H9 (cell line): Measurements from ENCODE around the gene MMP10. TPM values are rescaled to one million over a fixed set of nuclear protein-coding genes. Genes with fewer than 3 reads are reported as not detected.

ENCODE experiments used
- DNase-seq: peaks from one replicate; pipeline ENCODE4 v3.0.0-alpha.2; 2017
- H2AFZ ChIP-seq: one replicate; pipeline ENCODE4 v1.6.1; 2013; ENCODE audit warnings: mild to moderate bottlenecking, low read length, control low read depth, moderate library complexity
- H2AK5ac ChIP-seq: 2 replicates; pipeline ENCODE4 v1.6.1; 2013; ENCODE audit warnings: low read length, control low read depth, mixed read lengths; ENCODE audit not compliant: insufficient read length
- H2BK120ac ChIP-seq: one replicate; pipeline ENCODE4 v1.6.1; 2013; ENCODE audit warnings: low read depth, mild to moderate bottlenecking, low read length, control low read depth, inconsistent platforms; ENCODE audit not compliant: poor library complexity, severe bottlenecking
- H2BK12ac ChIP-seq: 2 replicates; pipeline ENCODE4 v1.6.1; 2013; ENCODE audit warnings: low read length, control low read depth, mixed read lengths, low read depth; ENCODE audit not compliant: insufficient read length
- H2BK15ac ChIP-seq: 2 replicates; pipeline ENCODE4 v1.6.1; 2013; ENCODE audit warnings: low read depth, low read length, control low read depth
- H2BK20ac ChIP-seq: one replicate; pipeline ENCODE4 v1.6.1; 2013; ENCODE audit warnings: low read depth, mild to moderate bottlenecking, low read length, control low read depth, inconsistent platforms; ENCODE audit not compliant: poor library complexity, severe bottlenecking
- H2BK5ac ChIP-seq: 2 replicates; pipeline ENCODE4 v1.6.1; 2013; ENCODE audit warnings: low read length, control low read depth, mixed read lengths; ENCODE audit not compliant: insufficient read length
- H3K14ac ChIP-seq: 2 replicates; pipeline ENCODE4 v1.6.1; 2013; ENCODE audit warnings: low read length, control low read depth; ENCODE audit not compliant: insufficient read depth
- H3K18ac ChIP-seq: 2 replicates; pipeline ENCODE4 v1.6.1; 2013; ENCODE audit warnings: low read depth, mild to moderate bottlenecking, mixed read lengths, low read length, control low read depth; ENCODE audit not compliant: insufficient read length
- H3K23ac ChIP-seq: 2 replicates; pipeline ENCODE4 v1.6.1; 2013; ENCODE audit warnings: low read length, control low read depth, mixed read lengths, low read depth; ENCODE audit not compliant: insufficient read length
- H3K23me2 ChIP-seq: 2 replicates; pipeline ENCODE4 v1.6.1; 2013; ENCODE audit warnings: low read depth, mild to moderate bottlenecking, mixed read lengths, low read length, control low read depth; ENCODE audit not compliant: insufficient read length, poor library complexity, severe bottlenecking
- H3K27ac ChIP-seq: 2 replicates; pipeline ENCODE4 v1.5.1; 2013; ENCODE audit warnings: low read length, control low read depth, mixed read lengths, low read depth; ENCODE audit not compliant: insufficient read length
- H3K27me3 ChIP-seq: 2 replicates; pipeline ENCODE4 v1.6.1; 2013; ENCODE audit warnings: low read length, control low read depth, inconsistent platforms; ENCODE audit not compliant: insufficient read depth
- H3K4ac ChIP-seq: 2 replicates; pipeline ENCODE4 v1.6.1; 2013; ENCODE audit warnings: low read depth, mild to moderate bottlenecking, control low read depth, inconsistent platforms, low read length, moderate library complexity
- H3K4me1 ChIP-seq: 2 replicates; pipeline ENCODE4 v1.6.1; 2013; ENCODE audit warnings: low read length, control low read depth, inconsistent platforms; ENCODE audit not compliant: insufficient read depth
- H3K4me2 ChIP-seq: 2 replicates; pipeline ENCODE4 v1.6.1; 2013; ENCODE audit warnings: low read length, control low read depth, mixed read lengths; ENCODE audit not compliant: insufficient read length, insufficient read depth
- H3K56ac ChIP-seq: 2 replicates; pipeline ENCODE4 v1.6.1; 2013; ENCODE audit warnings: low read depth, mild to moderate bottlenecking, mixed read lengths, low read length, control low read depth; ENCODE audit not compliant: insufficient read length
- H3K79me1 ChIP-seq: 2 replicates; pipeline ENCODE4 v1.6.1; 2013; ENCODE audit warnings: low read depth, mild to moderate bottlenecking, moderate library complexity, low read length, control low read depth, inconsistent platforms; ENCODE audit not compliant: insufficient read depth, poor library complexity, severe bottlenecking
- H3K79me2 ChIP-seq: 2 replicates; pipeline ENCODE4 v1.6.1; 2013; ENCODE audit warnings: low read length, control low read depth, inconsistent platforms; ENCODE audit not compliant: insufficient read depth
- H3K9ac ChIP-seq: 2 replicates; pipeline ENCODE4 v1.6.1; 2013; ENCODE audit warnings: low read length, control low read depth, mixed read lengths; ENCODE audit not compliant: insufficient read length; ENCODE audit errors: extremely low read depth
- H3K9me3 ChIP-seq: one replicate; pipeline ENCODE4 v1.6.1; 2013; ENCODE audit warnings: low read depth, low read length, inconsistent platforms; ENCODE audit not compliant: control insufficient read depth
- H3T11ph ChIP-seq: one replicate; pipeline ENCODE4 v1.6.1; 2013; ENCODE audit warnings: mild to moderate bottlenecking, low read length, control low read depth, inconsistent platforms
- H4K20me1 ChIP-seq: one replicate; pipeline ENCODE4 v1.6.1; 2013; ENCODE audit not compliant: control insufficient read depth, insufficient read length, insufficient read depth
- H4K5ac ChIP-seq: 2 replicates; pipeline ENCODE4 v1.6.1; 2013; ENCODE audit warnings: low read depth, mild to moderate bottlenecking, mixed read lengths, low read length, control low read depth; ENCODE audit not compliant: insufficient read length
- H4K8ac ChIP-seq: replicated peaks from 2 replicates; pipeline ENCODE4 v1.6.1; 2013; ENCODE audit warnings: low read length, control low read depth, mixed read lengths, low read depth; ENCODE audit not compliant: insufficient read length
- H4K91ac ChIP-seq: 2 replicates; pipeline ENCODE4 v1.6.1; 2013; ENCODE audit warnings: low read depth, mild to moderate bottlenecking, moderate library complexity, mixed read lengths, low read length, control low read depth; ENCODE audit not compliant: insufficient read length
- H3K27ac Mint-ChIP-seq, 3 experiments: 2 replicates in 2 of 3; 3 replicates in 1 of 3; pipeline ENCODE4 v1.8.0; 2020 to 2021; ENCODE audit warnings: mixed read lengths in 3 of 3, mild to moderate bottlenecking in 1 of 3, moderate library complexity in 1 of 3
- H3K27me3 Mint-ChIP-seq: 2 replicates; pipeline ENCODE4 v1.8.0; 2021; ENCODE audit warnings: low read depth, mild to moderate bottlenecking, moderate library complexity, mixed read lengths
- H3K36me3 Mint-ChIP-seq, 3 experiments: 2 replicates in 2 of 3; 3 replicates in 1 of 3; pipeline ENCODE4 v1.8.0; 2020 to 2021; ENCODE audit warnings: low read depth in 3 of 3, mixed read lengths in 3 of 3; ENCODE audit not compliant: insufficient read depth in 1 of 3
- H3K4me1 Mint-ChIP-seq, 2 experiments: 2 replicates each; pipeline ENCODE4 v1.8.0; 2020; ENCODE audit warnings: mixed read lengths in 2 of 2
- H3K4me3 Mint-ChIP-seq, 2 experiments: 2 replicates in 1 of 2; 3 replicates in 1 of 2; pipeline ENCODE4 v1.8.0; 2020 to 2021; ENCODE audit warnings: mild to moderate bottlenecking in 2 of 2, mixed read lengths in 2 of 2, moderate library complexity in 1 of 2
- H3K9me3 Mint-ChIP-seq, 2 experiments: 2 replicates in 1 of 2; 3 replicates in 1 of 2; pipeline ENCODE4 v1.8.0; 2020; ENCODE audit warnings: mild to moderate bottlenecking in 2 of 2, mixed read lengths in 2 of 2, moderate library complexity in 1 of 2
- CTCF ChIP-seq: fragments of 200-600 bp; sonication (generic); conservative IDR thresholded peaks from 3 replicates; pipeline ENCODE4 v1.8.0; 2021; ENCODE audit warnings: antibody characterized with exemption, mild to moderate bottlenecking
- WGBS: extraction: QIAGEN DNeasy Blood & Tissue Kit; methylation state at CpG from one replicate; pipeline ENCODE4 v1.1.7; 2013; ENCODE audit warnings: missing lambda C conversion rate, low lambda C conversion rate, mixed read lengths; ENCODE audit not compliant: insufficient read length; ENCODE audit errors: extremely low coverage; 5-methylcytosine and 5-hydroxymethylcytosine counted together
- total RNA-seq: library from RNA; stranded (reverse); gene quantifications from 2 replicates; pipeline ENCODE4 v1.2.1, GENCODE V29; 2021

Gene MMP10
- total RNA-seq, 1 experiment from 2014 or later, result not detected

- Histone ChIP-seq H3K4me1 (no peaks in the 10 kb centered on the region), H2AFZ (no peak overlapping the region), H2BK12ac (no peak overlapping the region), H2BK5ac (no peak overlapping the region), H3K27me3 (no peaks in the 10 kb centered on the region), H3K4ac (no peak overlapping the region), H3T11ph (no peak overlapping the region), H3K9me3 (no peaks in the 10 kb centered on the region), H3K79me2 (no peaks in the 10 kb centered on the region), H3K27ac (no peak overlapping the region), H4K91ac (no peak overlapping the region), H3K23me2 (no peaks in the 10 kb centered on the region), H3K14ac (no peak overlapping the region), H2BK120ac (no peak overlapping the region), H3K9ac (no peak overlapping the region), H3K56ac (no peak overlapping the region), H3K23ac (no peak overlapping the region), H4K8ac (no peak overlapping the region), H3K79me1 (no peaks in the 10 kb centered on the region), H2BK20ac (no peak overlapping the region), H3K4me2 (no peak overlapping the region), H2BK15ac (no peak overlapping the region), H4K20me1 (no peaks in the 10 kb centered on the region), H4K5ac (no peak overlapping the region), H2AK5ac (no peak overlapping the region), H3K18ac (no peak overlapping the region)
- no peaks in the 10 kb centered on the region for H3K4me1 Mint-ChIP-seq
- no peak for TF ChIP-seq CTCF
- H3K9me3 Mint-ChIP-seq, result no peaks in the 10 kb centered on the region
- no peak overlapping the region for H3K27ac Mint-ChIP-seq
- no peaks in the 10 kb centered on the region; a peak in 1 of 7 replicates for H3K36me3 Mint-ChIP-seq
- no peaks in the 10 kb centered on the region for H3K27me3 Mint-ChIP-seq
- no CpG with 5 or more reads among the region's 8 CpGs for WGBS
- no peak for DNase-seq
- no peak overlapping the region for H3K4me3 Mint-ChIP-seq
Observed at GRCh38 chr11:102788334-102788995, 8.0 kb upstream of the MMP10 start.
